DMS53 (cell line): ENCODE measurements around the gene ACKR4.

Experiments used
- DNase-seq: peaks from one replicate; lab custom pipeline; 2025; lab: John Stamatoyannopoulos, UW

The ACKR4 gene

GRCh38 chr3:132596816-132597433 lies at the start of gene ACKR4:
Gene ACKR4 (plus strand): TSS chr3:132597270. CDS start chr3:132600398, 3,128 bp downstream.
- no peak for DNase-seq

DNA sequence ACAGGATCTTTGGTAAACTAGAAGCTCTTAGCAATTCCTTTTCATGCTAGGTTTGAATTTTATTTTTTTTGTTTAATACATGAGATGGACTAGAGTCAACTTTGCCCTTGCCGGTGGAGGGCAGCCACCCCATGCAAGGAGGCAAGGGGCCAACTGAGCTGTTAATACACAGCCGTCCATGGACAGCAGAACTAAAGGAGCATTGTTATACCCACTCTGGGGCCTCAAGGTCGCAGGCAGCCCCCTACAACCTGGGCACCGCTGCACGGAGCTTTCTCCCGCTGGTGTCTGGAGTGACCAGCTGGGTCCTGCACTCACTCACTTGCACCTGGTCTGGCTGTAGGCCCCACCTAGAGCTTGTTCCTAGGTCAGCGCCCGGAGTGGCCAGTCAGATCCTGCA lies 47.9 kb upstream of the ACKR4 start:
- DNase-seq = no peak

- DNase-seq = no peak
Measured at GRCh38 chr3:132549890-132550578, 47.0 kb upstream of the ACKR4 start.

- DNase-seq = no peak
Measured at GRCh38 chr3:132550579-132551305, 46.3 kb upstream of the ACKR4 start.

DNA sequence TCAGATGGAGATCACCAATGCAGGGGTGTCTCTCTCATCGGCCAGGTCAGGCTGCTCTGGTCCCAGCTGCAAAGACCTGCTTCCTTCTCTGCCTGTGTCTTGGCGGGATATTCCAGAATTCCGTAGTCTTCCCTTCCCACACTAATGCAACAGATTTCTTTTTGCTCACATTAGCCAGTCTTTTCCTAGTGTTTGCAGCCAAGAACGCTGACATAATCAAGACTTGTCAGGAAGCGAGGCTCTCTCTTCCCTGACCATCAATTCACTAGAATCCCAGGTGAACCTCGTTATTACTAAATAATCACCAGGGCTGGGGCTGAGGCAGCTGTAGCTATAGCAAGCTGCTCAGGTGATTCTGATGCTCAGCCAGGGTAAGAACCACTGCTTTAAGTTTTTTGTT lies 43.2 kb upstream of the ACKR4 start:
- peak; percentile 4 for DNase-seq

GRCh38 chr3:132554437-132554836 lies 42.6 kb upstream of the ACKR4 start:
- DNase-seq = peak; percentile 85

GRCh38 chr3:132555306-132556035 lies 41.6 kb upstream of the ACKR4 start:
- peak; percentile 48 for DNase-seq

DNA sequence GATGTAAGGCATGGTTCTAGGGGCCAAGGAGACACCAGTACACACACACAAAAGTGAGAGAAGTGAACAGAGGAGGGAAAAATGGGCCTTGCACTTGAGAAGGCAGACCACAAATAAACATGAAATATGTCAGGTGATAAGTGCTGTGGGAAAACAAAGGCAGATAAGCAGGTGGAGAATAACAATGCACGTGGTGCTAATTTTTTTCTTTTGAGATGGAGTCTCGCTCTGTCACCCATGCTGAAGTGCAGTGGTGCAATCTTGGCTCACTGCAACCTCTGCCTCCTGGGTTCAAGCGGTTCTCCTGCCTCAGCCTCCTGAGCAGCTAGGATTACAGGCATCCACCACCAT lies 41.1 kb upstream of the ACKR4 start:
- DNase-seq = peak; percentile 50

DNA sequence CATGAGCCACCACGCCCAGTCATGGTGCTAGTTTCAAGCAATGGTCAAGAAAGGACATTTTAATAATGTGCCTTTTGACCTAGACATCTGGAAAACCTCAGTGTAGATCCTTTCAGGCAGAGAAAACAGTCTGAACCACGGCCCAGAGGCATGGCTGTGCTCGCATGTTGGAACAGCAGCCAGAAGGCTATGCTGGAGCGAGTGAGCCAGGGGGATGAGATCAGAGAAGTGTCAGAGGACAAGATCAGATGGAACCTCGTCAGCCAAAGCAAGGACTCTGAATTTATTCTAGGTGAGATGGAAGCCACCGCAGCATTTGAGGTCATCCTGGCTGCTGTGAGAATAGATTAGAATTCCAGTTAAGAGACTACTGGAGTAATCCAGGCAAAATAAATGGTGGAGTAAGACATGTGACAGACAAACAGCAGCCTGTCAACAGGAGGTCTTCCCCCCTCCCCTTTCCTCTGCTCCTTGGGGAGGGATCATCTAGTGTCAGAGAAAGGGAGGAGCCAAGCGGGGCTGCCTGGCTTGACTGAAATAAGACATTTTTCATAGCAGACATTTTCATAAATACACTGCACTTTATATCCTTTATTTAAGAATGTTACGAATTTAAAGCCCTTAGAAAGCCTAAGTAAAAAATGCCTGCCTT lies 40.4 kb upstream of the ACKR4 start:
- DNase-seq = no peak

GRCh38 chr3:132561003-132561402 lies 36.1 kb upstream of the ACKR4 start:
- DNase-seq = peak; percentile 17

GRCh38 chr3:132563420-132564069 lies 33.5 kb upstream of the ACKR4 start:
- DNase-seq = no peak

- no peak for DNase-seq
Measured at GRCh38 chr3:132564070-132564465, 33.0 kb upstream of the ACKR4 start.

- no peak for DNase-seq
Measured at GRCh38 chr3:132568422-132568821, 28.6 kb upstream of the ACKR4 start.

- no peak for DNase-seq
Measured at GRCh38 chr3:132569153-132569552, 27.9 kb upstream of the ACKR4 start.

GRCh38 chr3:132569580-132569979 lies 27.5 kb upstream of the ACKR4 start:
- DNase-seq = no peak

- DNase-seq = no peak
Measured at GRCh38 chr3:132570016-132570415, 27.1 kb upstream of the ACKR4 start.

- DNase-seq = no peak
Measured at GRCh38 chr3:132573797-132574211, 23.3 kb upstream of the ACKR4 start.

GRCh38 chr3:132587401-132587800 lies 9.7 kb upstream of the ACKR4 start:
- DNase-seq = no peak

DNA sequence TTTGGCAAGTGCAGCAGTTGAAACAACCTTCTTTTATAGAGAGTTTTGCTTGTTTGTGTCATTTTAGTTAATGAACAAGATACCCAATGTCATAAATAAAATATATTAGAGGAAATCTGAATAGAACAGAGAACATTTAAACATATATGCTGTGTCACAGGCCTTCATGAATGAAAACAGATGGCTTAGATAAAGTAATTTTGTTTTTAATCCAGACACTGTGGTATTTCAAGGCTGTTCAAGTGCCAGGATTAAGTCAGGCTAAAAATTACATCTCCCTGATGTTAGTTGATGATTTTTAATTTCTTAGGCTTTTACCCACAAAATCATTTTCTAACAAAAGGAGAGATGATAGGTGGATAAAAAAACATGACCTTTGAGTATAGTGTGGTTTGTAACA lies 4.9 kb upstream of the ACKR4 start:
- no peak for DNase-seq

- no peak for DNase-seq
Measured at GRCh38 chr3:132593241-132593946, 3.7 kb upstream of the ACKR4 start.

DNA sequence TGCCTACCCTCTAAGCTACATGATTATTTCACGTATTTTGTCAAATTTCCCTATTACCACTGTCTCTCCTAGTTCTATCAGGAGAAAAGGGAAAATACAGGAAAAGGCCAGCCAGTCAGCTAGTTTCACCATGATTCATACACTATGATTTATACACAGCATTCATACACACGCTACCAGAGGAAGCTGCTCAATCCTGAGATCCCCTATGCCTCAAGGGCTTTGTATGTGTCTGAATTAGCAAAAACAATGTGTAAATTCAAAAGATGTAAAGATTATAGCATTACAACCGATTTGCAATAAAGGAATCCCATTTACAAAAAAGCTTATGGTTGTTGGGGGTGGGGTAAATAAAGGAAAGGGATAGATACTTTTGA lies 3.1 kb upstream of the ACKR4 start:
- no peak for DNase-seq
